ENCODE measurements around the gene FXYD5.
"Not testable (repeated sequence)": the region's sequence is repeated elsewhere in the genome, so short reads cannot be mapped to it uniquely, and the experiment has no call there.

The FXYD5 gene

DNA sequence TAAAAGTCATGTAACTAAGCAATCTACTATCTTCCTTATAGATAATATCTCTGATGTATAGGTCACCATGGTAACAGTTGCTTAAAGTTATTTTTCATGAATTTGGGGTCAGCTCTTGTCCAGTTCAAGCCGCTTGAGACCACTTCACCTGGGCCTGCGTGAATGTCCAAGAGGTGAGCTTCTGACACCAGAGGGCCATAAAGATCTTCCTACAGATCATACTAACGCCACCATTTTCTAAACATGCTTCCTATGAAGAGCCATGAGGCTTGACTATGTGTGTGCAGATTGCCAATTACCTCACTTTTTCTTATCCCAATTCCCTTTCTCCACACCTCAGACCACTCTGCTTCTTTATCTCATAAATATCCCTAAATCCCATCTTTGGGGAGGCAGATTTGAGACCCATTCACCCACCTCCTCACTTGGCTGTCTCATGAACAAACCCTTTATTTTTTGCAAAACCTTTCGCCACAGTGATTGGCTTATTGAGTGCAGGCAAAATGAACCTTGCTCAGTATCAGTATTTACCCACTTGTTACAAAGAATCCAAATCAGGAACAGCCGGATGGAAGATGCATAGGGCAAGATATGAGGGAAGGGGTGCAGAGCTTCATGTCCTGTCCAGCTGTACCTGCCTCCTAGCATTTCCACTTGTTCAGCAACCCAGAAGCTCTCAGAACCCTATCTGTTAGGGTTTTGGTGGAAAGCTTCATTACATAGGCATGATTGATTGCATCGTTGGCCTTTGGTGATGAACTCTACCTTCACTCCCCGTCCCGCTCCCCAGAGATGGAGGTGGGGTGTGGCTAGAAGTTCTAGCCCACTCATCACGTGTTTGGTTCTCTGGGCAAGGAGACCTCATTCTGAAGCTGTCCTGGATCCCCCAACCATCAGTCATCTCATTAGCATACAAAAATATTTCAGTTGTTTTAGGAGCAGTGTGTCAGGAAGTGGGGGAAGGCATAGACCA, 39.8 kb downstream of the FXYD5 start:
- DNase-seq, result no peak

DNA sequence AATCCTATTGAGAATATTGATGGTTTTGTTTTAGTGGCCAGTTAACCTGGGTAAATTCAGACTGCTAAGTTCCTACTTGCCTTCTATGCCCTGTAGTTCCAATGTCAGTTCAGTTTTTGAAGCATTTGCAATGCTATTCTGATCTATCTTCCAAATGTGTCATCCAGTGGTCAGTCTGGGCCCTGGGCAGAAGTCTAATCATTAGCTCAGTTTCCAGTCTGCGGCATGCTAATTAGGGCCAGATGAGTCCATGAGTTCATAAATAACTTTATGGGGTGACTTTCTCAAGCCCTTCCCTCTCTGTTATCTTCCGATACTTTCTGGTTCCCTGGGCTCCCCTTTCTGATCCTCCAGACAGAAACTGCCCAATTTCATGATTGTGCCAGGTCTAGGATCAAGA, 41.3 kb downstream of the FXYD5 start:
- no peak for DNase-seq

DNA sequence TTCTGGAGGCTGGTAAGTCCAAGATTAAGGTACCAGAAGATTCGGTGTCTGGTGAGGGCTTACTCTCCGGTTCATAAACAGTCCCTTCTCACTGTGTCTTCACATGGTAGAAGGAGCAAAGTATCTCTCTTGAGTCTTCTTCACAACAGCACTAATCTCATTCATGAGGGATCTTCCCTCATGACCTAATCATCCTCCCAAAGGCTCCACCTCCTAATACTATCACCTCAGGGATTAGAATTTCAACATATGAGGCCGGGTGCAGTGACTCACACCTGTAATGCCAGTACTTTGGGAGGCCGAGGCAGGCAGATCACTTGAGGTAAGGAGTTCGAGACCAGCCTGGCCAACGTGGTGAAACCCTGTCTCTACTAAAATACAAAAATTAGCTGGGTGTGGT, 42.3 kb downstream of the FXYD5 start:
- DNase-seq, result not testable (repeated sequence)

DNA sequence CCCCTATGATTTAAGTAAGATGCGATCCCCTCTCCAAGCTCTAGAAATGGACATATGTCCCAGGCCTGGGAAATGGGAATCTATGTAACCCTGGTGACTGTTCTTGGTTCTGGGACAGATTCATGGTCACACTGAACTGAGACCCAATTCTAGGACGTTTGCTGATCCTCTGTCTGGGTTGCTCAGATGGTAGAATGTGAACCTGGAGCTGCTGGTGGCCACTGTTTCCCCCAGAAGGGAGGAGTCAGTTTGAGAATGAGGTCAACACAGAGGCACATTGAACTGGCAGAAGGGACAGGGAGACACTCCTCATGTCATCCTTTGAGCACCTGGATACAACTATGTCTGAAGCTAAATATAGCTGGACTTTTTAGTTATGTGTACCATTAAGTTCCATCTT, 44.9 kb downstream of the FXYD5 start:
- DNase-seq, result no peak

DNA sequence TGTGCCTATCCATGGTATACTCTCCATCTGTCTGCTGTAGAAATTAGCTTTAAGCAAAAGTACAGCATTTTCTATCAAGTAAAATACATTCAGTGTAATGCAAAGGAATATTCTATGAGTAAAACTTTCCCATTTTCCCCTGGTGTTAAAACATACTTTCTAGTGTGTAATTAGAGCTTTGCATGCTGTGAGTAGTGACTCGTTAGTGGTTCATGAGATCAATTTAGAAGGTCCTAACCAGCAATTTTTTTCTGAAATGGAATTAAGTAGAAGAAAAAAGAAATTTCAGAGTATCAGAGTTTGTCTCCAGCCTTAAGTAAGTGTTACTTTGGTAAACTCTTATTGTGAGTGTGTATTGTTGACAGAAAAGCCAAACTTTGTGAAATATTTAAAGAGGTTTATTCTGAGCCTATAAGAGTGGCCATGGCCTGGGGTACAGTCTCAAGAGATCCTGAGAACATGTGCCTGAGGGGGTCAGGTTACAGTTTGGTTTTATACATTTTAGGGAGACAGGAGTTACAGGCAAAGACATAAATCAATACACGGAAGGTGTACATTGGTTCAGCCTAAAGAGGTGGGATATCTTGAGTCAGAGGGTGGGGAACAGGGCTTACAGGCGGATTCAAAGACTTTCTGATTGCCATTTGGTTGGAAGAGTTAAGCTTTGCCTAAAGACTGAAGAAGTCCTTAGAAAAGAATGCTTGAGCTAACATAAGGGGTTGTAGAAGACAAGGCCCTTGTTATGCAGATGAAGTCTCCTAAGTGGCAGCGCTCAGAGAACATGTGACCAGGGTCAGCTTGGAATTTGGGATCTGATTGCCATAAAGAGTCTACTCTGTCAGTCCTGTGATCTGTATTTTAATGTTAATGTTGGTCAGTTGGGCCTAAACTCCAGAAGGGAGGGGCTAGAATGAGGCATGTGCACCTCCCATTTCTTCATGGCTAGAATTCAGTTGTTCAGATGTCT, 48.5 kb downstream of the FXYD5 start:
- DNase-seq, result no peak

DNA sequence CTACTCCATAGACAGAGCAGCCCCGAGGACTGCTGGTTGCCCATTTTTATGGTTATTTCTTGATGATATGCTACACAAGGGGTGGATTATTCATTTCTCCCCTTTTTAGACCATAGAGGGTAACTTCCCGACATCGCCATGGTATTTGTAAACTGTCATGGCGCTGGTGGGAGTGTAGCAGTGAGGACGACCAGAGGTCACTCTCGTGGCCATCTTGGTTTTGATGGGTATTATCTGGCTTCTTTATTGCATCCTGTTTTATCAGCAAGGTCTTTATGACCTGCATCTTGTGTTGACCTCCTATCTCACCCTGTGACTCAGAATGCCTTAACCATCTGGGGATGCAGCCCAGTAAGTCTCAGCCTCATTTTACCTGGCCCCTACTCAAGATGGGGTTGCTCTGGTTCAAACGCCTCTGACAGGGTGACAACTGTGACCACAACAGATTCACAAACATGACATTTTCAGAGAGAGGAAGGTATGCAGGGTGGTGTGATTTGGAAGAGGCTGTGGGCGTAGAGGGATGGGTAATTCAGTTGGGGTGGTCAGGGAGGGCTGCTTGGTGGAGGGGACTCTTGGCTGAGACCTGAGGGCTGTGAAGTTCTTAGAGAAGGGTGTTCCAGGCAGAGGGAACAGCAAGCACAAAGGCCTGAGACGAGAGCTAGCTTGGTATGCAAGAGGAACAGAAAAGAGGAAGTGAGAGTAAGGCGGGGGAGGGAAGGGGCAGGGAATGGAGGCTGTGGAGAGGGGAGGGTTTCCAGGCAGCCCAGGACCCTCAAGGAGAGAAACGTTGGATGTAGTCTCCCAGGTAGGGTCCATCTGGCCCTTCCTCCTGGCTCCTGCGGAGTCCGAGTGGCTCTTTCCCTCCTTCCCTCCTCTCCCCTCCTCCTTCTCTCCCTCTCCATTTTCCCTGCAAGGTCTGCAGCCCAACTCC, 50.5 kb downstream of the FXYD5 start:
- DNase-seq, result no peak

DNA sequence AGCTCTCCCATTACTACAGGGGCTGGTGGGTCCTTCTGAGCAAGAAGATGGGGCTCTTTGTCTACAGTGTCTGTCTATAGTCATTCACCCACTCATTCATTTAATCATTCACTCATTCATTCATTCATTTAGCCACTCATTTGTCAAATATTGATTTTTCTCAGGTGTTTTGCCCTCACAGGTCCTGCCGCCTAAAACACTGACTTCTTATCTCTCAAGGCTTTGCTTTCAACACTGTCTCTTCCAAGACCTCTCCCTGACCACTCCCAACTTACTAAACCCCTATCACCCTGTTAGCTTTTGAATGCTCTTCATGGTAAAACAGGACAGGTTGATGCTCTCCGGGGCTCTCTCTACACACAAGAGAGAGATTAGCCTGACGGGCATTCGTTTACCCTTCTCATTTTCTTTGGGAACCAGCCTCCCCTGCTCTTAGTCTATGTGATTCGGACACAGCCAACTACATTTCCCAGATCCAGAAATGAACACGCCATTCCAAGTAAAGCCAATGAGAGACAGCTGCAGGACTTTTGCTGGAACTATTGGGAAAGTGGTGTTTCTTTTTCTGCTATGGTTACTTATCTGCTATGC, 51.3 kb downstream of the FXYD5 start:
- DNase-seq, result no peak

DNA sequence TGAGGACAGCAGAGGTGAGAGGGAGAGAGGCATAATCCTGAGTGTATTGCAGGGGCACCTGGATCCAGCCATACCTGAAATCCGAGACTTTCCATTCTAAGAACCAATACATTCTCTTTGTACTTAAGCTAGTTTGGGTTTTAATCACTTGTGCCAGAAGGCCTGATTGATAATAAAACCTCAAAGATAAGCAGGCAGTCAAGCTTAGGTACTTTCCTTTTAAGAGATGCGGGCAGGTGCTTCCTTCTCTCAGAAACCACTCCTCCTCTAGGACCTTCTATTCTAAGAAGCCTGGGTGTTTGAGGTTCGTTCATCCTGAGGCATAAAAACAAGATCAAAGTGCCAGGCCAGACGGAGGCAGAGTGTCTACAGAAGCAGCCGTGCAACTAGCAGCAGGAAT, 51.8 kb downstream of the FXYD5 start:
- DNase-seq, result no peak

DNA sequence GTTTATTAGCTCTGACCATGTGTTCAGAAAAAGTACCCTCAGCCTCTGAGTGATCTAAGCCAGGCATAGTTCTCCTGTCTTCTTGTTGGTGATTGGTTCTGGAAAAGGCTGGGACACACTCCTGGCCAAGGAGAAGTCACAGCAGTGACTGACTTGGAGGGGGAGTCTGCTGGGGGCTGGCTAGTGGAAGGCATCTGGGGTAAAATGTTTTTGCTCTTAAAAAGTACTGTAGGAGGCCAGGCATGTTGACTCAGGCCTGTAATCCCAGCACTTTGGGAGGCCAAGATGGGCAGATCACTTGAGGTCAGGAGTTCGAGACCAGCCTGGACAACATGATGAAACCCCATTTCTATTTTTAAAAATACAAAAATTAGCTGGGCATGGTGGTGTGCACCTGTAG, 52.3 kb downstream of the FXYD5 start:
- DNase-seq, result no peak

DNA sequence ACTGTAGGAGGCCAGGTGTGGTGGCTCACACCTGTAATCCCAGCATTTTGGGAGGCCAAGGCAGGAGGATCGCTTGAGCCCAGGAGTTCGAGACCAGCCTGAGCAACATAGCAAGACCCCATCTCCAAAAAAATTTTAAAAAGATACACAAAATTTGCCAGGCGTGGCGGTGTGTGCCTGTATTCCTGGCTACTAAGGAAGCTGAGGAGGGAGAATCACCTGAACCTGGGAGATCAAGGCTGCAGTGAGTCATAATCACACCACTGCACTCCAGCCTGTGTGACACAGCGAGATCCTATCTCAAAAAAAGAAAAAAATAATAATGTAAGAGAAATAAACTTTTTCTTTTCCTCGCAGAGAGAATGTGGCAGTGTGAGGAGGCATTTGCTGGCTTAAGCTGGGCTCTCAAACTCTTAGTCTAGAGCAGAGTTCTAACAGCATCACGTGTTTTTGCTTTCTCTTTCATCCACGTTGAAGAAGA, 52.9 kb downstream of the FXYD5 start:
- no peak for DNase-seq

DNA sequence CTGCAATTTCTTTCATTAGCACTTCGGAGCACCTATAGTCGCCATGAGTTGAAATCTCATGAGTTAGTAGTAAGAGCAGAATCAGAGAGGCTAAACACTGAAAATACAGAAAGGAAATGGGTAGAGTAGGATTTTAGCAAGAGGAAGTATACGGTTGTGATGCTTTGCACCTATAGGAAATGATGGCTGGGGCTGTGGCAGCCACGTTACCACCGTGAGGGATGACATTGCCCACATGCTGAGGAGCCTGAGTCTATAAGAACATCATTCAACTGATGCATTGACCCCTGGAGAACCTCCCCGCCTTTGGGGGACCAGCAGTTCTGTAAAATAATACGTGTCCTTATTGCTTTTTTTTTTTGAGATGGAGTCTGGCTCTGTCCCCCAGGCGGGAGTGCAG, 53.6 kb downstream of the FXYD5 start:
- no peak for DNase-seq

DNA sequence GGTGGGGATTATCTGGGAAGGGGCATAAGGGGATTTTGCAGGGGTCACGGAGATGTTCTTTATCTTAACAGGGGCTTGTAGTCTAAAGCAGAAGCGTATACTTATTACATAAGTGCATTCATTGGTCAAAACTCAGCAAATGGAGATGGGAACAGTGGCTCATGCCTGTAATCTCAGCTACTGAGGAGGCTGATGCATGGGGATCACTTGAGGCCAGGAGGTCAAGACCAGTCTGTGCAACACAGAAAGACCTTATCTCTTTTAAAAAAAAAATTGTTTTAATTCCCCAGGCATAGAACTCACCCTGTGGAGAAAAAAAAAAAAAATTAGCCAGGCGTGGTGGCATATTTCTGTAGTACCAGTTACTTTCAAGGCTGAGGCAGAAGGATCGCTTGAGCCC, 55.1 kb downstream of the FXYD5 start:
- DNase-seq, result no peak

DNA sequence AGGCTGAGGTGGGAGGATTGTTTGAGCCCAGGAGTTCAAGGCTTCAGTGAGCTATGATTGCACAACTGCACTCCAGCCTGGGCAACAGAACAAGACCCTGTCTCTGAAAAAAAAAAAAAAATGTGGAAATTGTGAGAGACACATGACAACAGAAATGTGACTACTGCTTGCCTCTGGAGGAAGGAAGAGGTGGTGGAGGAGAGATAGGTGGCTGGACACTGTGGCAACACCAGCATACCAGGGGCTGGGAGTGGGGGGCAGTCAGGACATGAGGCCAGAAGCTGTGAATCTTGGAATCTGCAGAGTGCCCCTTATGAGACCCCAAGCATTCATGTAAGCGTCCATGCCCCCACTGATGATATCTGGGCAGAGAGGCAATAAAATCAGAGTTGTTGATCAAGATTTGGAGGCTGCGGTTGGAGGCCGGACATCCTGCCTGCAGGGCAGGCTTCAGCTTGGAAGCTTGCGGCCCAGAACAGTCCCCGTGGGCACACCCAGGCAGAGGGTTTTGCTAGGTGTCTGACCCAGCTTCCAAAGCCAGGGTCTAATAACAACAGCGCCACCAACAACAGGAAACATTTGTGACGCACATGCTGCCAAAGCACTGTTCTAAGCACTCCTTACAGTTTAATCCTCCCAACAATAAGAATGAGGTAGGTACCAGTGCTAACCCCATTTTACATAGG, 57.2 kb downstream of the FXYD5 start:
- DNase-seq, result no peak

DNA sequence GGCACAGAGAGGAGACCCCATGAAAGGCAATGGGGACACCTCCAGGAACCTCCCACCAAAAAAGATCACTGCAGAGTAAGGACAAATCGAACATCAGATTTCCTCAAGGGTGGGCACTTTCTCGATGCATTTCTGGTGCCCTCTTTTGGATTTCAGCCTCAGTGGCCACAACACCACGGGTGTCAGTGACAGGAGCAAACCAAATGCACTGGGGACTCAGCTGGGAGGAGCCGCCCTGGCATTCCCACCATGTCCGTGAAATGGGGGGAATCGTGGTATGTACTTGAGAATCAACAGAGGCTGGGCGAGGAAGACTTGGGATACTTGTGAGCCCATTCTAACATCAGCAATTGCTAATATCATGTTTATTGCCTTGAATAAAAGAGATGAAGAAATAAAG, 57.7 kb downstream of the FXYD5 start:
- no peak for DNase-seq

DNA sequence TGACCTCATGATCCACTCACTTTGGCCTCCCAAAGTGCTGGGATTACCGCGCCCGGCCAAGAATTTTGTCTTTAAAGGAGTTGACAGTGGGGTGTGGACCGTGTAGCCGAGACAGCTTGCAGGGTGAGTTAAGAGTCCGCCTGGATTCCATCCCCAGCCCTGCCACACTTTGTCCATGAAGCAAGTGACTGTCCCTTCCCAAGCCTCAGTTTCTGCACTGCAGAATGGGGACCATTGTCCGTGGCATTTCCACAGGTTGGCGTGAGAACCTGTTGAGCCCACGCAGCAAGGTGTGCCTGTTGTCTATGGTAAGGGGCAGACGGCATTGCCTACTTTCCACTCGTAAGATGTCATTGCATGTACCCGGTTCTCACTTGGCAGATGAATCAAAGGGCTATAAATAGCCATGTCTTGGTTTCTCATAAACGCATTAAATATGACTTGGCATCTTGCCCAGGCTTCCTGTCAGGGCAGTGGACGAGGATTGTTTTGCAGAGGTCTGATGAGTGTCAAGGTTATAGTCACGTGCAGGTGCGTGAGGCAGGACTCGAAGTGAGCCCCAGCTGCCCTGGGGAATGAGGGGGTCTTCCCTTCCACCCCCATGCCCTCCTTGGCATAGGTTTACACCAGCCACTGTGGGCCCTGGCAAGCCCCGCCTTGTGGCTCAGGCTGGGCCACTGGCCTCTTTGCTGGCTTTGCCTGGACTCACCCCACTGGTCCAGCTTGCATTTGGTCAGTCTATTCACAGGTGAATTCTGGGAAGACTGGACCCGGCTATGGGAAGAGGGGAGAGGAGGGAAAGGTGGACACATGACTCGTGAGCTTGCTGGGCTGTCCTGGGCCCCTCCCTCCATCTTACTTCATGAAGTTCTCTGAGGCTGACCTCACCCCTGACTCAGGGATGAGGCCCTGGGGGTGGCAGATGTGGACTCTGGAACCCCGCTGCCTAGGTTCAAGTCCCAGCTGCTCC, 59.4 kb downstream of the FXYD5 start:
- peak; percentile 93 for DNase-seq

DNA sequence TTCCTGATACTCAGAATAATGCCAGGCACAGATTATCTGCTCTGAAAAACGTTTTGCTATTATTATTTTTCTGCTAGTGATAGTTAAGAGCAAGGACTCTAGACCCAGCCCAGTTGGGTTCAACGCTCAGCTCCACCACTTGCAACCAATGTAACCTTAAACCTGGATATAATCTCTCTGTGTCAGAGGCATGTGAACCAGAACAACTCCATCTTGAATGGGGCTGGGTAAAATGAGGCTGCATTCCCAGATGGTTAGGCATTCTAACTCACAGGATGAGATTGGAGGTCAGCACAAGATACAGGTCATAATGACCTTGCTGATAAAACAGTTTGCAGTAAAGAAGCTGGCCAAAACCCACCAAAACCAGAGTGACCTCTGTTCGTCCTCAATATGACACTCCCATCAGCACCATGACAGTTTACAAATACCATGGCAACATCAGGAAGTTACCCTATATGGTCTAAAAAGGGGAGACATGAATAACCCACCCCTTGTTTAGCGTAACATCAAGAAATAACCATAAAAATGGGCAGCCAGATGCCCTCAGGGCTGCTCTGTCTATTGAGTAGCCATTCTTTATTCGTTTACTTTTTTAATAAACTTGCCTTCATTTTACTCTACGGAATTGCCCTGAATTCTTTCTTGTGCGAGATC, 60.4 kb downstream of the FXYD5 start:
- no peak for DNase-seq

DNA sequence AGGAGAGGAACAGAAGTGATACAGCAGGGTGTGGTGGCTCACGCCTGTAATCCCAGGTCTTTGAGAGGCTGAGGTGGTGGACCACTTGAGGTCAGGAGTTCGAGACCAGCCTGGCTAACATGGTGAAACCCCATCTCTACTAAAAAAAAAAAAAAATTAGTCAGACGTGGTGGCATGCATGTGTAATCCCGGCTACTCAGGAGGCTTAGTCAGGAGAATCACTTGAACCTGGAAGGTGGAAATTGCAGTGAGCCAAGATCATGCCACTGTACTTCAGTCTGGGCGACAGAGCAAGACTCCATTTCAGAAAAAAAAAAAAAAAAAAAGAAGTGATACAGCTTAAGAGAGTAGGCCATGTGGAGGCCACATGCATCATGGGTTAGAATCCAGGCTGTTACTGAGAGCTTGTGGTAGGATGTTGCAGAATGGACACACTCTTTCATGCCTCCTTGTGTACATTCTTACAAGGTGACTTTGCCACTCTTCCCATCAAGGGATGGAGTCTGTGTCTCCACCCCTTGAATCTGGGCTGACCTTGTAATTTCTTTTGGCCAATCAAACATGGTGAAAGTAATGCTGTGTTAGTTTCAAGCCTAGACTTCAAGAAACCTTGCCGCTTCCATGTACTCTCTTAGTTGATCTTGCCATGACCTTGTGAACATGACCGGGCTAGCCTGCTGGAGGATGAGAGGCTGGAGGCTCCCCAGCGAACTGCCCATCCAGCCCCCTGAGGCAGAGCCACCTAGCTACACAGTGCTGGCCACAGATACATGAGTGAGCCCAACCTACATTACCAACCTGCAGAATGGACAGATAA, 61.7 kb downstream of the FXYD5 start:
- no peak for DNase-seq

DNA sequence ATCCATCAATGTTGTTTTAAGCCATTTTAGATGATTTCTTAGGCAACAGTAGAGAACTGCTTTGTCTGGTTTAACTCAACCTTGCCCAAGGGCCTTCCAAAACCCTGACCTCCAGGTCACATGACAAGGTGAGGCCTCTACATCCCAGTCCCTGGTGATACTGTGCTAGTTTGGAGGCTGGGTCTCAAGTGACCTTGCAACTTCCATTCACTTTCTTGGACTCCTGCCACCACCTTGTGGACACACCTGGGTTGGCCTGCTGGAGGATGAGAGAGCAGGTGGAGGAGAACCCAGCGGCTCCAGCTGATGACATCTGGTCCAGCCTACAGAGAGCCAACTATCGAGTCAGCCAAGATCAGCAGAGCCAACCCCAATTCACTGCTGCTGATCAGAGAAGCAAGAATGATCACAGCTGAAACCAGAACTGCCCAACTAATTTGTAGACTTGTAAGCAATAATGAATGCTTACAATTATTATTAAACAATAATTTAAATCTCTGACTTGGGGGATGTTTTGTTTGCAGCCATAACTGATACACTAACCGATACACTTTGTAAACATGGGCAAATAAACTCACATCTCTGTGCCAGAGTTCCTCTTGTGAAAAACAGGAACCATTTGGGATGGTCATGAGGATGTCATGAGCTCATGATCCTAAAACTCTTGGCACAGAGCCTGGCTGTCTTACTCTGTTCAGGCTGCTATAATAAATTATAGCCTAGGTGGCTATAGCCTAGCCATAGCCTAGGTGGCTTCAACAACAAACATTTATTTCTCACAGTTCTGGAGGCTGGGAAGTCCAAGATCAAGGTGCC, 62.5 kb downstream of the FXYD5 start:
- DNase-seq, result no peak

Data from NCI-H1105 (cell line).